ENCODE data around the gene HIPK1. TPM values are rescaled to one million over a fixed set of nuclear protein-coding genes. Genes with fewer than 3 reads are reported as not detected.

Gene HIPK1
- total and polyA plus RNA-seq, 2 of the 13 experiments (the other 11 are each of a cell fraction or from before 2014, with no cell fraction given): 20.8 to 33.4 TPM

- FAIRE-seq: no peak
Measured at GRCh38 chr1:113990530-113990929, 61.4 kb downstream of the HIPK1 start.

More at GRCh38 chr1:113990530-113990929, 61.4 kb downstream of the HIPK1 start:
- 2% methylated on average over 2 of the region's 2 CpGs for WGBS (ENCODE audit: low lambda C conversion rate)
- no peak overlapping the region for H3K4me2 ChIP-seq (ENCODE audit: low read depth, low read length)
- ATAC-seq: no peak
- H3K36me3 ChIP-seq (replicated peaks in 1 of 2; ENCODE audit: control insufficient read depth in 1 of 2, insufficient read depth in 2 of 2, low read length in 2 of 2): no peaks in the 10 kb centered on the region
- peaks cover 12% of the 10 kb centered on the region for H3K9me3 ChIP-seq (ENCODE audit: low read length)
- DNase-seq (ENCODE audit: low spot score): no peak
- H3K27me3 ChIP-seq (ENCODE audit: control insufficient read depth in 1 of 2, insufficient read depth in 2 of 2, low read length in 2 of 2): no peaks in the 10 kb centered on the region
- ChIA-PET POLR2A (no interaction called here), CTCF (ENCODE audit: low intra/inter-chr PET ratio, low total read pairs) (no interaction called here)
- no peak for TF ChIP-seq ZSCAN20 (CRISPR knock-in tag; IDR thresholded peaks at IDR 0.05; ENCODE audit: borderline replicate concordance)
- no peak for TF ChIP-seq CREB1 (IDR thresholded peaks at IDR 0.05)
- no peak for TF ChIP-seq CREB1 (CRISPR knock-in tag; IDR thresholded peaks at IDR 0.05)
- TF ChIP-seq SMYD3 (CRISPR knock-in tag; IDR thresholded peaks at IDR 0.05): no peak
- no peak for TF ChIP-seq PRMT3 (CRISPR knock-in tag; IDR thresholded peaks at IDR 0.05; ENCODE audit: borderline replicate concordance, low read depth)
- no peak for TF ChIP-seq ZNF124 (CRISPR knock-in tag; IDR thresholded peaks at IDR 0.05)
- no peak for TF ChIP-seq ZNF660 (CRISPR knock-in tag; IDR thresholded peaks at IDR 0.05; ENCODE audit: borderline replicate concordance, low read depth)
- no peak for TF ChIP-seq ZNF788 (CRISPR knock-in tag; IDR thresholded peaks at IDR 0.05; ENCODE audit: borderline replicate concordance)
- no peak for TF ChIP-seq ZNF776 (CRISPR knock-in tag; IDR thresholded peaks at IDR 0.05)
- no peak for TF ChIP-seq ZKSCAN1 (IDR thresholded peaks at IDR 0.05; ENCODE audit: low read length)
- TF ChIP-seq ZNF549 (CRISPR knock-in tag; IDR thresholded peaks at IDR 0.05): no peak
- TF ChIP-seq, protein P1, sequence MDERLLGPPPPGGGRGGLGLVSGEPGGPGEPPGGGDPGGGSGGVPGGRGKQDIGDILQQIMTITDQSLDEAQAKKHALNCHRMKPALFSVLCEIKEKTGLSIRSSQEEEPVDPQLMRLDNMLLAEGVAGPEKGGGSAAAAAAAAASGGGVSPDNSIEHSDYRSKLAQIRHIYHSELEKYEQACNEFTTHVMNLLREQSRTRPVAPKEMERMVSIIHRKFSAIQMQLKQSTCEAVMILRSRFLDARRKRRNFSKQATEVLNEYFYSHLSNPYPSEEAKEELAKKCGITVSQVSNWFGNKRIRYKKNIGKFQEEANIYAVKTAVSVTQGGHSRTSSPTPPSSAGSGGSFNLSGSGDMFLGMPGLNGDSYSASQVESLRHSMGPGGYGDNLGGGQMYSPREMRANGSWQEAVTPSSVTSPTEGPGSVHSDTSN (CRISPR knock-in tag; IDR thresholded peaks at IDR 0.05): no peak
- TF ChIP-seq ZFP1 (CRISPR knock-in tag; IDR thresholded peaks at IDR 0.05): no peak
- TF ChIP-seq AGO1 (IDR thresholded peaks at IDR 0.05; ENCODE audit: low read depth, low read length, poor library complexity, severe bottlenecking): no peak
- TF ChIP-seq RAD51 (IDR thresholded peaks at IDR 0.05; ENCODE audit: borderline replicate concordance): no peak
- no peak for TF ChIP-seq CEBPG (CRISPR knock-in tag; IDR thresholded peaks at IDR 0.05)
- TF ChIP-seq KAT8 (CRISPR knock-in tag; IDR thresholded peaks at IDR 0.05): no peak
- TF ChIP-seq HNRNPLL (IDR thresholded peaks at IDR 0.05; ENCODE audit: low read depth, low read length, poor library complexity, severe bottlenecking): no peak
- no peak for TF ChIP-seq MXD4 (CRISPR knock-in tag; IDR thresholded peaks at IDR 0.05)
- TF ChIP-seq ZNF274 (CRISPR knock-in tag; IDR thresholded peaks at IDR 0.05): no peak
- no peak for TF ChIP-seq CENPT (CRISPR knock-in tag; IDR thresholded peaks at IDR 0.05; ENCODE audit: low read depth)
- intact Hi-C loops (cut with micrococcal nuclease; ENCODE audit: unreplicated experiment) (no loop called here), in situ Hi-C loops (cut with HindIII; ENCODE audit: extremely low pct_ligation_motif_present, low pct_unique_long_range_greater_than_20kb) (no loop called here)
- 0 out of 2 replicates have a peak, but pooled peaks cover 4% of the 10 kb centered on the region for H3K4me1 ChIP-seq (ENCODE audit: insufficient read depth, low read length)
- no peak overlapping the region for H2AFZ ChIP-seq (ENCODE audit: low read length)
- no TSS peak for BruUV-seq (replicated peaks)
- H4K20me1 ChIP-seq (ENCODE audit: insufficient read depth, low read length): no peaks in the 10 kb centered on the region
- H3K9ac ChIP-seq (ENCODE audit: insufficient read depth, low read depth, low read length): no peak overlapping the region
- H3K79me2 ChIP-seq (ENCODE audit: insufficient read depth, low read length): no peaks in the 10 kb centered on the region
- no peak overlapping the region for H3K27ac ChIP-seq (ENCODE audit: extremely low read length, insufficient read depth, low read length)
- H3K4me3 ChIP-seq (replicated peaks in 1 of 3; ENCODE audit: insufficient read depth in 1 of 3, low read depth in 2 of 3, low read length in 3 of 3): no peak overlapping the region
